HepG2 (cell line): ENCODE data around the gene ADAP2. TPM values are rescaled to one million over a fixed set of nuclear protein-coding genes. Genes with fewer than 3 reads are reported as not detected.
A peak's percentile ranks its signal among the peaks of the same experiment; 100 is the strongest.

ENCODE experiments used
- ATM ChIP-seq: fragments of 450-650 bp; IDR thresholded peaks from 2 replicates; pipeline ENCODE4 v1.7.1; 2017; ENCODE audit warnings: mild to moderate bottlenecking, borderline replicate concordance
- CBX5 ChIP-seq: sonication (generic); formaldehyde crosslinking; IDR thresholded peaks from 2 replicates; pipeline ENCODE4 v1.4.0; 2020; ENCODE audit warnings: missing genetic modification reagents, borderline replicate concordance
- CREB1 ChIP-seq, 2 experiments: fragments of 450-650 bp in 1 of 2; IDR thresholded peaks; 2 replicates each; pipeline ENCODE4 v1.6.1; 2016 to 2017; ENCODE audit warnings: control low read depth in 1 of 2, mild to moderate bottlenecking in 1 of 2, missing compliant biosample characterization in 1 of 2, missing genetic modification characterization in 1 of 2
- GPN1 ChIP-seq: sonication (generic); formaldehyde crosslinking; IDR thresholded peaks from 2 replicates; pipeline ENCODE4 v1.5.1; 2020; ENCODE audit warnings: missing genetic modification reagents, borderline replicate concordance
- HOXA5 ChIP-seq: sonication (generic); formaldehyde crosslinking; IDR thresholded peaks from 2 replicates; pipeline ENCODE4 v1.4.0; 2020; ENCODE audit warnings: missing genetic modification reagents
- PRPF4 ChIP-seq: fragments of 200-400 bp; formaldehyde crosslinking; IDR thresholded peaks from 2 replicates; pipeline ENCODE4 v1.6.1; 2016; ENCODE audit warnings: low read length, low read depth; ENCODE audit not compliant: poor library complexity, severe bottlenecking
- SETDB1 ChIP-seq: sonication (generic); formaldehyde crosslinking; IDR thresholded peaks from 2 replicates; pipeline ENCODE4 v1.5.1; 2020; ENCODE audit warnings: missing genetic modification reagents, mild to moderate bottlenecking, borderline replicate concordance
- SMAD1 ChIP-seq: sonication (generic); formaldehyde crosslinking; IDR thresholded peaks from 2 replicates; pipeline ENCODE4 v1.4.0; 2020; ENCODE audit warnings: missing genetic modification reagents, low read depth, mild to moderate bottlenecking, borderline replicate concordance
- TBX2 ChIP-seq: sonication (generic); formaldehyde crosslinking; IDR thresholded peaks from 2 replicates; pipeline ENCODE4 v1.5.0; 2020; ENCODE audit warnings: missing genetic modification reagents, mild to moderate bottlenecking, borderline replicate concordance
- TCF7L2 ChIP-seq: IDR thresholded peaks from 2 replicates; pipeline ENCODE4 v1.6.1; 2011; ENCODE audit warnings: mild to moderate bottlenecking, low read depth, low read length, moderate library complexity
- ZNF557 ChIP-seq: sonication (generic); formaldehyde crosslinking; IDR thresholded peaks from 2 replicates; pipeline ENCODE4 v1.4.0; 2020; ENCODE audit warnings: missing genetic modification reagents
- ZNF746 ChIP-seq: sonication (generic); formaldehyde crosslinking; IDR thresholded peaks from 2 replicates; pipeline ENCODE4 v1.8.0; 2022; ENCODE audit warnings: mild to moderate bottlenecking, missing genetic modification reagents
- ZNF83 ChIP-seq: sonication (generic); formaldehyde crosslinking; IDR thresholded peaks from 2 replicates; pipeline ENCODE4 v1.4.0; 2020; ENCODE audit warnings: missing genetic modification reagents, mild to moderate bottlenecking, borderline replicate concordance
- polyA plus RNA-seq, 8 experiments: library from polyadenylated mRNA; depleted of rRNA in 3 of 8; stranded (reverse) in 7 of 8; unstranded in 1 of 8; fragments of >200 nt; fragmentation: Illumina TruSeq in 4 of 8; extraction: Trizol in 4 of 8; gene quantifications; 2 replicates each; pipeline versions ENCODE4 v1.2.1 to v1.2.3, GENCODE V29; 2011 to 2016; ENCODE audit warnings: low read depth in 4 of 8, missing spikeins in 1 of 8, mixed read lengths in 1 of 8; ENCODE audit not compliant: insufficient read depth in 1 of 8
- total RNA-seq, 5 experiments: library from RNA; depleted of rRNA; stranded (reverse); fragments of >200 nt; fragmentation: Illumina TruSeq; extraction: Trizol; gene quantifications; 2 replicates each; pipeline ENCODE4 v1.2.3, GENCODE V29; 2016; ENCODE audit warnings: low read depth in 1 of 5
- TF ChIP-seq, protein P1 (sequence below): sonication (generic); formaldehyde crosslinking; IDR thresholded peaks from 2 replicates; pipeline ENCODE4 v1.5.1; 2020; ENCODE audit warnings: mild to moderate bottlenecking, missing genetic modification reagents, borderline replicate concordance
- TF ChIP-seq, protein P2 (sequence below): fragments of 450-650 bp; IDR thresholded peaks from 2 replicates; pipeline ENCODE4 v1.6.1; 2016

ADAP2 gene
- total and polyA plus RNA-seq, 2 of the 13 experiments (the other 11 are each of a cell fraction or from before 2014, with no cell fraction given), result 0.51 to 0.70 TPM

DNA sequence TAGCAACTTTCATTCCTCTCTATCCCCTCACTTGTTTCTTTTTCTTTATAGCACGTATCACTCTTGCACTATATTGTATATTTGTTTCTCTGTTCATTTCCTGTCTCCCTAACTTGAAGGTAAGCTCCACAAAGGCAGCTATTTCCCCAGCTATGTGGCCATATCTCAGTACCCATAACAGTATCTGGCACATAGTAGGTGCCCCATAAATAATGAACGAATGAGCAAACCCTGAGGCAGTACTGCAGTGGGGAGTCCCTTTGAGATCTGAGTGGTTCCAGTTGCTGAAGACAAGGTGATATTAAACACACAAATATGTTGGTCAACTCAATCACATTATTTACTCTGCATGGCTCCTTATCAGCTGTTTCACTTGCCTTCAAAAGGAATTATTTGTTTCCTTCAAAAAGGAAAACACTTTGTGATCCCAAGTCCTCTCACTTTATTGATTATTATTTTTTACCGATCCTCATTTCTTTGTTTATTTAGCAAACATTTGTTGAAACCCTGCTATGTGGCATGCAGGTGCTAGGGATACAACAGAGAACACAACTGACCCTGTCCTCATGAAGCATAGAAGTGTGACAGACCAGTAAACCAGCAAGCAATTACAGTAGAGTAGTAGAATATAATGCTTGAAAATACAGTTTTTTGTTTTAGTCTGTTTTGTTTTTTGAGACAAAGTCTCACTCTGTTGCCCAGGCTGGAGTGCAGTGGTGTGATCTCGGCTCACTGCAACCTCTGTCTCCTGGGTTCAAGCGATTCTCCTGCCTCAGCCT, 5.7 kb upstream of the ADAP2 start (continued):
- TF ChIP-seq, protein P1, sequence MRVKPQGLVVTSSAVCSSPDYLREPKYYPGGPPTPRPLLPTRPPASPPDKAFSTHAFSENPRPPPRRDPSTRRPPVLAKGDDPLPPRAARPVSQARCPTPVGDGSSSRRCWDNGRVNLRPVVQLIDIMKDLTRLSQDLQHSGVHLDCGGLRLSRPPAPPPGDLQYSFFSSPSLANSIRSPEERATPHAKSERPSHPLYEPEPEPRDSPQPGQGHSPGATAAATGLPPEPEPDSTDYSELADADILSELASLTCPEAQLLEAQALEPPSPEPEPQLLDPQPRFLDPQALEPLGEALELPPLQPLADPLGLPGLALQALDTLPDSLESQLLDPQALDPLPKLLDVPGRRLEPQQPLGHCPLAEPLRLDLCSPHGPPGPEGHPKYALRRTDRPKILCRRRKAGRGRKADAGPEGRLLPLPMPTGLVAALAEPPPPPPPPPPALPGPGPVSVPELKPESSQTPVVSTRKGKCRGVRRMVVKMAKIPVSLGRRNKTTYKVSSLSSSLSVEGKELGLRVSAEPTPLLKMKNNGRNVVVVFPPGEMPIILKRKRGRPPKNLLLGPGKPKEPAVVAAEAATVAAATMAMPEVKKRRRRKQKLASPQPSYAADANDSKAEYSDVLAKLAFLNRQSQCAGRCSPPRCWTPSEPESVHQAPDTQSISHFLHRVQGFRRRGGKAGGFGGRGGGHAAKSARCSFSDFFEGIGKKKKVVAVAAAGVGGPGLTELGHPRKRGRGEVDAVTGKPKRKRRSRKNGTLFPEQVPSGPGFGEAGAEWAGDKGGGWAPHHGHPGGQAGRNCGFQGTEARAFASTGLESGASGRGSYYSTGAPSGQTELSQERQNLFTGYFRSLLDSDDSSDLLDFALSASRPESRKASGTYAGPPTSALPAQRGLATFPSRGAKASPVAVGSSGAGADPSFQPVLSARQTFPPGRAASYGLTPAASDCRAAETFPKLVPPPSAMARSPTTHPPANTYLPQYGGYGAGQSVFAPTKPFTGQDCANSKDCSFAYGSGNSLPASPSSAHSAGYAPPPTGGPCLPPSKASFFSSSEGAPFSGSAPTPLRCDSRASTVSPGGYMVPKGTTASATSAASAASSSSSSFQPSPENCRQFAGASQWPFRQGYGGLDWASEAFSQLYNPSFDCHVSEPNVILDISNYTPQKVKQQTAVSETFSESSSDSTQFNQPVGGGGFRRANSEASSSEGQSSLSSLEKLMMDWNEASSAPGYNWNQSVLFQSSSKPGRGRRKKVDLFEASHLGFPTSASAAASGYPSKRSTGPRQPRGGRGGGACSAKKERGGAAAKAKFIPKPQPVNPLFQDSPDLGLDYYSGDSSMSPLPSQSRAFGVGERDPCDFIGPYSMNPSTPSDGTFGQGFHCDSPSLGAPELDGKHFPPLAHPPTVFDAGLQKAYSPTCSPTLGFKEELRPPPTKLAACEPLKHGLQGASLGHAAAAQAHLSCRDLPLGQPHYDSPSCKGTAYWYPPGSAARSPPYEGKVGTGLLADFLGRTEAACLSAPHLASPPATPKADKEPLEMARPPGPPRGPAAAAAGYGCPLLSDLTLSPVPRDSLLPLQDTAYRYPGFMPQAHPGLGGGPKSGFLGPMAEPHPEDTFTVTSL (CRISPR knock-in tag), result peak; percentile 62; the same call in 1 of the 2 replicates
- TF ChIP-seq TCF7L2 (peak; percentile 91), SETDB1 (no peak), PRPF4 (no peak), CBX5 (CRISPR knock-in tag) (no peak), ZNF557 (no peak), GPN1 (CRISPR knock-in tag) (no peak), ZNF746 (CRISPR knock-in tag) (no peak), TBX2 (CRISPR knock-in tag) (peak; percentile 50; the same call in 1 of the 2 replicates), CREB1 (IDR thresholded peaks at IDR 0.05) (no peak), CREB1 (CRISPR knock-in tag; IDR thresholded peaks at IDR 0.05) (peak; percentile 69; the same call in 1 of the 2 replicates), HOXA5 (CRISPR knock-in tag) (no peak; the same call in 1 of the 2 replicates), SMAD1 (CRISPR knock-in tag) (no peak), ZNF83 (CRISPR knock-in tag) (no peak), ATM (no peak)
- TF ChIP-seq, protein P2, sequence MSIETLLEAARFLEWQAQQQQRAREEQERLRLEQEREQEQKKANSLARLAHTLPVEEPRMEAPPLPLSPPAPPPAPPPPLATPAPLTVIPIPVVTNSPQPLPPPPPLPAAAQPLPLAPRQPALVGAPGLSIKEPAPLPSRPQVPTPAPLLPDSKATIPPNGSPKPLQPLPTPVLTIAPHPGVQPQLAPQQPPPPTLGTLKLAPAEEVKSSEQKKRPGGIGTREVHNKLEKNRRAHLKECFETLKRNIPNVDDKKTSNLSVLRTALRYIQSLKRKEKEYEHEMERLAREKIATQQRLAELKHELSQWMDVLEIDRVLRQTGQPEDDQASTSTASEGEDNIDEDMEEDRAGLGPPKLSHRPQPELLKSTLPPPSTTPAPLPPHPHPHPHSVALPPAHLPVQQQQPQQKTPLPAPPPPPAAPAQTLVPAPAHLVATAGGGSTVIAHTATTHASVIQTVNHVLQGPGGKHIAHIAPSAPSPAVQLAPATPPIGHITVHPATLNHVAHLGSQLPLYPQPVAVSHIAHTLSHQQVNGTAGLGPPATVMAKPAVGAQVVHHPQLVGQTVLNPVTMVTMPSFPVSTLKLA, result no peak
